SW480 (cell line): ENCODE data around the gene OPRM1.
"Not testable (repeated sequence)": the region's sequence is repeated elsewhere in the genome, so short reads cannot be mapped to it uniquely, and the experiment has no call there.

ENCODE experiments used
- DNase-seq: peaks from one replicate; pipeline ENCODE4 v3.0.0-alpha.2; 2016; ENCODE audit warnings: low spot score

The OPRM1 gene

DNA sequence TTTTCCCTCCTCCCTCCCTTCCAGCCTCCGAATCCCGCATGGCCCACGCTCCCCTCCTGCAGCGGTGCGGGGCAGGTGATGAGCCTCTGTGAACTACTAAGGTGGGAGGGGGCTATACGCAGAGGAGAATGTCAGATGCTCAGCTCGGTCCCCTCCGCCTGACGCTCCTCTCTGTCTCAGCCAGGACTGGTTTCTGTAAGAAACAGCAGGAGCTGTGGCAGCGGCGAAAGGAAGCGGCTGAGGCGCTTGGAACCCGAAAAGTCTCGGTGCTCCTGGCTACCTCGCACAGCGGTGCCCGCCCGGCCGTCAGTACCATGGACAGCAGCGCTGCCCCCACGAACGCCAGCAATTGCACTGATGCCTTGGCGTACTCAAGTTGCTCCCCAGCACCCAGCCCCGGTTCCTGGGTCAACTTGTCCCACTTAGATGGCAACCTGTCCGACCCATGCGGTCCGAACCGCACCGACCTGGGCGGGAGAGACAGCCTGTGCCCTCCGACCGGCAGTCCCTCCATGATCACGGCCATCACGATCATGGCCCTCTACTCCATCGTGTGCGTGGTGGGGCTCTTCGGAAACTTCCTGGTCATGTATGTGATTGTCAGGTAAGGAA is at the start of gene OPRM1:
Gene OPRM1, plus strand, starts transcription at position 10 of the 612 bp plus-strand sequence. Its CDS starts 305 bp downstream, at position 315.
- DNase-seq: no peak

GRCh38 chr6:153989989-153990388 is 49.1 kb upstream of the OPRM1 start:
- no peak for DNase-seq

GRCh38 chr6:153994004-153994403 is 45.0 kb upstream of the OPRM1 start:
- DNase-seq: no peak

GRCh38 chr6:153994811-153995210 is 44.2 kb upstream of the OPRM1 start:
- no peak for DNase-seq

- DNase-seq: no peak
These were observed 41.8 kb upstream of the OPRM1 start for GRCh38 chr6:153997221-153997620.

GRCh38 chr6:154001494-154002285 is 37.4 kb upstream of the OPRM1 start:
- no peak for DNase-seq

DNA sequence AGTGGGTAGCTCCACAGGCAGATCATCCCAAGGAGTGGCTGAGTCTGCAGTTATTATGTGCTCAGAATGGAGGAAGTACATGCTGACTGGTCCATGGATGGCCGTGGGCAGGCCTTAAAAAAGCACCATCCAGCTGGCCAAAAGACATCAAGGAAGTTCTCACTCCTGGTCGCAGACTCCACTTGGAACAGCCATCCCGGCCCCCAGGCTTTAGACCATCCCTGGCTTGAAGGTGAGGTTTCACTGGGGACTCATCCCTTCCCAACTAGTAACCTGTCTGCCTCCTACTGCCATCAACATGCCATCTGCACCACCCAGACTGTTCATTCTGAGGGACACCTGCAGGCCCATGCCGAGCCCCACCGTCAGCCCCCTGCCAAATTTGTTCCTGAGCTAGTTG is 36.1 kb upstream of the OPRM1 start:
- DNase-seq: no peak

DNA sequence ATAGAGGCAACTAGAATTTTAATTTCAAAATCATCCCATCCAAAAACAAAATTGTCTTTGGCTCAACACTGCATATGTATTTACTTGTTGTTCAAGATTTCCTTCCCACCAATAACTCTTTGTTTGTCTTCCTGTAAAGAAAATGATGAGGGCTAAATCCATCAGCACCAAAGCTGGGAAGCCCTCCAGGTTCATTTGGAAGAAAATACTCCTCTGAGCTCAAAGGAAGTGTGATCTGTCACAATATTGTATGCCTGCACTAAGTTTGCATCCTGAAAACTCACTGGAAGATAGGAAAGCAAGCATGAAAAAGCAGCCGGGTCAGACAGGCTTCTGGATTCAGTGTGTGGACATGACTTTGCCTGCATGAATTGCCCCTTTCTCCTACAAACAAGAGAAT is 28.7 kb upstream of the OPRM1 start:
- no peak for DNase-seq

GRCh38 chr6:154012852-154013251 is 26.2 kb upstream of the OPRM1 start:
- DNase-seq: no peak

- DNase-seq: no peak
These were observed 21.3 kb upstream of the OPRM1 start for GRCh38 chr6:154017786-154018185.

GRCh38 chr6:154030646-154031045 is 8.4 kb upstream of the OPRM1 start:
- DNase-seq: no peak

- no peak for DNase-seq
These were observed 2.0 kb downstream of the OPRM1 start for GRCh38 chr6:154041001-154041400.

DNA sequence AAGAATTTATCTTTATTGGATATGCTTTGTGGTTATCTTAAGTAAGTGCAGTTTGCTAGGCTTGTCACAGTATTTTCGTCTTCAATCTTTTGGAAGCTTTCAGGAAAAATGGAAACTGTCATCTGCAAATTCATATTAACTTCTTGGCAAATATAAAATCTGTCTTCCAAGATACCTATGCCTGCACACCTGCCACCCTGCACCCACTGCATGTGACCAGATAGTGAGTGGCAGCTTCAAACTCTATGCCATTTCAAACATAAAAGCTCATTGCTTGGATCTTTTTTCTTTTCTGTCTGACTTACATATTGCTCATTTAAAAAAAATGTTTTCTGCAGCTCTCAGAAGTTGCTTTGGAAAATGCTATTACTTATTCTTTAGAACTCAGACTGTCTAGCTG is 14.1 kb downstream of the OPRM1 start:
- no peak for DNase-seq

DNA sequence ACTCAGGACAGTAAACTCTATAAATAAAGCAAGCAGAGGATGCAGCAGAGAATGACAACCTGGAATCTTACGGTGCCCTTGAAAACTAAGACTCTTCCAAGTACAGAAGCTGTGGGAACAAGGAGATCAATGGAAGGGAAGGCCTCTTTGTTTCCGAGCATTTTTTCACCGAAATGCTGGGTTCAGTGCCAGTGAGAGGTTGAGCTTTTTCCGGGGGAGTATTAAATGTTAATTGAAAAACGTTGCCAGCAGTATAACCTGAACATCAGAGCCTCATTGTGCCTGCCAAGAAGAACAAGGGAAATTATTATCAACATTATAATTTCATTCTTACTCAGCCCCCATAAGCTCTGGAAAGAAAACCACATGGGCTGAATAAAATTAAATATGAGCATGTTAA is 17.5 kb downstream of the OPRM1 start:
- DNase-seq: no peak

GRCh38 chr6:154057098-154057497 is 18.1 kb downstream of the OPRM1 start:
- no peak for DNase-seq

- DNase-seq: no peak
These were observed 20.1 kb downstream of the OPRM1 start for GRCh38 chr6:154058963-154059680.

DNA sequence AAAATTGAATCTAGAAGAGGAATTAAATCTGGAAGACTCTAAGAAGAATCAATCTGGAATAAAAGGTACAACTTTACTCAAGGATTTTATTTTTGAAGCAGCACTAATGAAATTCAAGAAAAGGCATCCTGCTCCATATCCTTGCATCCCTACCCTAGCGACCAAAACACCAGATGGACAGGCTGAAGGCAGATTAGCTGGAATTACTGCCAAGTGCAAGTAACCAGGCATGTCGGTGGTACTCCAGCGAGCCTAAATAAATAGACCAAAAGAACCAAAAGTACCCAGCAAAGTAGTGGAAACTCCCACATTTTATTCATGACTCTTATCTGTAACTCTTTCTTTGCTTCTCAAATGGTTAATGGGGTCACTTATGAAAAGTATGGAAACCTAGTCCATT is 21.0 kb downstream of the OPRM1 start:
- no peak for DNase-seq

GRCh38 chr6:154070041-154070440 is 31.0 kb downstream of the OPRM1 start:
- no peak for DNase-seq

- no peak for DNase-seq
These were observed 31.6 kb downstream of the OPRM1 start for GRCh38 chr6:154070657-154071056.

- DNase-seq: no peak
These were observed 32.2 kb downstream of the OPRM1 start for GRCh38 chr6:154071236-154071635.

DNA sequence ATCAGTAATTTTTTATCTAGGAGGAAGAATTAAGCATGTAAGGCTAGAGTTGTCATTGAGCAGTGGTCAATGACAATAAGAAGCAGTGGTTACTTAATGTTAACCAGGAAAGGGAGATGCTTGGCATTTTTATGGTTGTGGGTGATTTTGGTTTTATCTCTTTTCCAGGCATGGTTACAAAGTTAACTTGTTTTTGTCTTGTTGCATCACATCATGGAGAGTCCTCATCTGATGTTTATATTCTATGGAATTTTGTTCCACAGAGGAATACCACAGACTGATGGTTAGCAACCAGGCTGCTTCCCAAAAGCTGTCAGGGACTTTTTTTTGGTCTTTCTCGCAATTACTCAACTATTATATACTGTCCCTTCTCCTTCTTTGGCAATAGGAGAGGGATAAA is 32.7 kb downstream of the OPRM1 start:
- DNase-seq: no peak

DNA sequence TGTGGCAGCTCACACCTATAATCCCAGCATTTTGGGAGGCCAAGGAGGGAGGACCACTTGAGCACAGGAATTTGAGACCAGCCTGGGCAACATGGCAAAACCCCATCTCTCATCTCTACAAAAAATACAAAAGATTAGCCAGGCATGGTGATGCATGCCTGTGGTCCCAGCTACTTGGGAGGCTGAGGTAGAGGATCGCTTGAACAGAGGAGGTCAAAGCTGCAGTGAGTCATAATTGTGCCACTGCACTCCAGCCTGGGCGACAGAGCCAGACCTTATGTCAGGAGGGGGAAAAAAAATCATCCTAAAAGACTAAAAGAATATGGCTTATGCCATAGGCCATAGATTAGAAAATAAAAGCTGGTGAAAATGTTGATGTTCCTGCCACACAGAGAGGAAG is 39.6 kb downstream of the OPRM1 start:
- DNase-seq: not testable (repeated sequence)
